GM19099 (cell line): ENCODE data around the gene SPCS1.

ENCODE experiments used
- POLR2A ChIP-seq: IDR thresholded peaks from 3 replicates; pipeline ENCODE4 v1.6.1; 2011; ENCODE audit warnings: low read depth; ENCODE audit not compliant: insufficient read length; ENCODE audit errors: extremely low read depth

Gene SPCS1

DNA sequence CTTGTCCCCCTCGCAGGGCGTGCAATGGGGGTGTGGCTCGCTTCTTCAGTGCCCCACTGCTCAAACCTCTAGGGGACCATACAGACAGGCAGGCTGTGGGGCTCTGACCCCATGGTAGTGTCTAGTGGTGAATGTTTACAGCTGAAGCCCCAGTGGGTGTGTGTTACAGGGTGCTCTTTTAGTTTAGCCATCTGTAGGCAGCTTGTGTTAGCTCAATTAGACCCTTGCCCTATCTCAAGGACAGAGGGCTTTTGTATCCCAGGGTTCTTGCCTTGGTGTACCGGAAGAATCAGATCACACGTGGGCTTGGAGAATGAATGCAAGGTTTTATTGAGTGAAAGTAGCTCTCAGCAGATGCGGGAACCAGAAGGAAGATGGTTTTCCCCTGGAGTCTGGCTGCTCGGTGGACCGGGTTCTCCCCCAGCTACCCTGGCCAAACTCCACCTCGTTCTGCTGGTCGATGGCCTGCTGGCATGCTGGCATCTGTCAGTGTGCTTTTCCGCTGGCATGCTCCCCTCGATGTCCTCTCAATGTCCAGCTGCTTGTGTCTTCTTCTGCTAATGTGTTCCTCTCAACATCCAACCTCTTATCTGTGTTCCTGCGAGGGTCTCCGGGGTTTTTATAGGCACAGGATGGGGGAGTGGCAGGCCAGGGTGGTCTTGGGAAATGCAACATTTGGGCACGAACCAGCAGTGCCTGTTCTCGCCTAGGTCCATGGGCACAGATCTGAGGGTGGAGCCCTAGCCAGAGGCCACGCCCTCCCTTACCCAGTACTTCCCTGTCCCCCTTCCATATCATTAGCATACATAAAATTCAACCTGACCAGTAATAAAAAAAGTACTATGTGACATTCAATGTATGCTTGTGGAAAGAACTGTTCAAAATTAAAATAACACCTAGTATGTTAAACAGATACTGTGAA, 6.6 kb downstream of the SPCS1 start:
- no peak for TF ChIP-seq POLR2A

DNA sequence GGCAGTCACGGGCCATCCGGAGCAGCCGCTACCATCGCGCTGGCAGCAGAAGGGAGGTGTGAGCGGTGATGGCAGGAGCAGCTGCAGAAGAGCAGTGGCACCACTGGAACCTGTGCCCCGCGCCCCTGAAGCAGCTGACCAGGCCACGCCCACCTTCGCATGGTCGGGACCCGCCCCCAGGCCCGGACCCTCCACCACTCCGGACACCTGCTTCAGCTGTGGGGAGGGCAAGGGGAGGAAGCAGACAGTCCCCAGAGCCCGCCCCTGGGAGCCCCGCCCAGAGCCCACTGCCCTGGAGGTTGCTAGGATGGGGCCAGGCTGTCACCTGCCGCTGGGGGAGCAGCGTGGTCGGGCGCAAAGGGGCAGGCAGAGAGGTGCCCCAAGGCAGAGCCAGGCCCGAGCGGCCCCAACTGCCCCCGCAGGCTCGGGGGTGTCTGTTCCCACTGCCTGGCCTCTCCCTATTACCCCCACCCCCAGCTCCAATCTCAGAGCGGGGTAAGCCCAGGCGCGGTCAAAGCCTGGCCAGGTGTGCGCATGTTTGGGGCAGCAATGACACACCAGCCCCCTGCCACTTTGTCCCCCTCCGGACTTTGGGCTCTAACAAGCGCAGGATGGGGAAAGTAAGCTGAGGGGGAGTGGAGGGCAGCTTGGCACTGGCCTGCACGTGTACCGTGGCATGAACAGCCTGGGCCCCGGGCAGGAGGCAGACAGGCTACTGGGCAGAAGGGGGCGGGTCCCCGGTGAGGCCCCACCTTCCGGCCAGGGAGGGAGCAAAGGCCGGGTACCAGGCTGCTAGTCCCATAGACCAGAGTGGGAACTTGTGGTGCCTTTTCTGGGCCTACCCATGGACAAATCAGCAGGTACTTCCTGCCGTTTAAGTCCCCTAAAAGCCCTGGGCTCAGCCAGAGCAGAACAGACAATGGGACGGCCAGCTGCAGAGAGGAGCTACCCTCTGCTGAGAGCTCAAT, 8.7 kb downstream of the SPCS1 start:
- TF ChIP-seq POLR2A, result no peak

DNA sequence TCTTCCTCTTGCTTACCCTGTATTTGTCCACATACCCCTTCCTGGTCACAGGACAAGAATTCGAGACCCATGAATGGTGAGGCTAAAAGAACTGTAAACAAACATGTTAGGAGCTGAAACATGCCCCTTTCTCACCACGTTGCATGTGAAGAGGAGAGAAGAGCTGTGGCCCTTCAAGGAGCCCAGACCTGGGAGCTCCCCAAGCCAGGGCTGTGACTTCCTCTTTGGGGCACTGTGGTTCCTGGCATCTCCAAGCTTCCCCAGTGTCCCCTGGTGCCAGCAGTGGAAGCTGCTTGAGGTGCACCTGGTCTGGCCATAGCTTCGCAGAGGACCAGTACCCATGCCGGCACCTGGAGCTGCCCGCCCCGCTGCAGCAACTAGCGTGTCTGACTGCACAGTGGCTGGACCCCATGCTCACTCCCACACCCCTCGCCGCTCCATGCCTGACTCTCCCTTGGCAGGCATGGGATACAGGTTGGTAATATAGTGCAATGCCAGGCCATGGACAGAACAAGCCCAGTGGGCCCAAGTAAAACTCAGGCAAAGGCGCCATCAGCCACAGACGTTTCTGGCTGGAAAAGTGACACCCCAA, 9.9 kb downstream of the SPCS1 start:
- no peak for TF ChIP-seq POLR2A

- TF ChIP-seq POLR2A, result no peak
Measured at GRCh38 chr3:52719618-52720017, 13.7 kb downstream of the SPCS1 start.

GRCh38 chr3:52721002-52721729, 15.3 kb downstream of the SPCS1 start:
- no peak for TF ChIP-seq POLR2A

DNA sequence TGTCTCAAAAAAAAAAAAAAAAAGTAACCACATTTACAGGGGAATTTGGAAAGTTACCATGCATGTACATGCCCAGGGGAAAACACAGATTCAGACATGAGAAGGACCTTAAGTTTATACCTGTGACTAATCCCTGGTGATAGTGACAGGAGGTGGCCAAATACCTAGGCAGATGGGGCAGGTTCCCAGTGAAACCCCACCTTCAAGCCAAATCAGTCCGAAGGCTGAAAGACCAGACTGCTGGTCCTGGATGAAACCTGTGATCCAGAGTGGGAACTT, 15.8 kb downstream of the SPCS1 start:
- TF ChIP-seq POLR2A, result no peak

- no peak for TF ChIP-seq POLR2A
Measured at GRCh38 chr3:52722491-52722890, 16.6 kb downstream of the SPCS1 start.

GRCh38 chr3:52723935-52724334, 18.0 kb downstream of the SPCS1 start:
- TF ChIP-seq POLR2A, result no peak

DNA sequence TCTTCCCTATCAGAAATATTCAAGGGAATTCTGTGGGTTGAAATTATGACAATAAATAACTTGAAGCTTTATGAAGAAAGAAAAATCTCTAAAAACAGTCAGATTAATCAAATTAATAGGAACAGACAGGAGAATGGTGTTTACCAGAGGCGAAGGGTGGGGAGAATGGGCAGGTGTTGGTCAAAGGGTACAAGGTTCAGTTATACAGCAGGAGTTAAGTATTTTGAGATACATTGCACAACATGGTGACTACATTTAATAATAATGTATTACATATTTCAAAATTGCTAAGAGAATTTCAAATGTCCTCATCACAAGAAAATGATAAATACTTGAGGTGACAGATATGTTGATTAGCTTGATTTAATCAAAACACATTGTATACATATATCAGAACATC, 18.6 kb downstream of the SPCS1 start:
- no peak for TF ChIP-seq POLR2A

GRCh38 chr3:52730681-52731080, 24.8 kb downstream of the SPCS1 start:
- TF ChIP-seq POLR2A, result no peak

GRCh38 chr3:52731590-52731989, 25.7 kb downstream of the SPCS1 start:
- TF ChIP-seq POLR2A, result no peak

- no peak for TF ChIP-seq POLR2A
Measured at GRCh38 chr3:52733256-52733891, 27.5 kb downstream of the SPCS1 start.

DNA sequence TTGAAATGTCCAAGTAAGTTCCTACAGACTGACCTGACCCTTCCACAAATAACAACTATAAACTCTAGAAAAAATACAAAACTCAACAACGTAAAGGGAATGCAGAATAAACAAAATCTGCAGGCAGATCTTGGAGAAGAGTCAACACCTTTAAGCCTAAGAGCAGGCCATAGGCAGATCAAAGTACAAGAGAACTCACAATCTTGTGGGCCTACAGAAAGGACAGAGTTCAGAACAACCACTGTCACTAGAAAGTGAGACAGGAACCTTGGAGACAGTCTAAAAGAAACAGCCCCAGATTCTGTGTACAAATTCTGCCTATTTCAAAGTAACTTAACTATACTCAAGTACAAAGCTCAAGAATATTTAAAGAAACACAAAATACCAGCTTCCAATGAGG, 33.8 kb downstream of the SPCS1 start:
- TF ChIP-seq POLR2A, result no peak

DNA sequence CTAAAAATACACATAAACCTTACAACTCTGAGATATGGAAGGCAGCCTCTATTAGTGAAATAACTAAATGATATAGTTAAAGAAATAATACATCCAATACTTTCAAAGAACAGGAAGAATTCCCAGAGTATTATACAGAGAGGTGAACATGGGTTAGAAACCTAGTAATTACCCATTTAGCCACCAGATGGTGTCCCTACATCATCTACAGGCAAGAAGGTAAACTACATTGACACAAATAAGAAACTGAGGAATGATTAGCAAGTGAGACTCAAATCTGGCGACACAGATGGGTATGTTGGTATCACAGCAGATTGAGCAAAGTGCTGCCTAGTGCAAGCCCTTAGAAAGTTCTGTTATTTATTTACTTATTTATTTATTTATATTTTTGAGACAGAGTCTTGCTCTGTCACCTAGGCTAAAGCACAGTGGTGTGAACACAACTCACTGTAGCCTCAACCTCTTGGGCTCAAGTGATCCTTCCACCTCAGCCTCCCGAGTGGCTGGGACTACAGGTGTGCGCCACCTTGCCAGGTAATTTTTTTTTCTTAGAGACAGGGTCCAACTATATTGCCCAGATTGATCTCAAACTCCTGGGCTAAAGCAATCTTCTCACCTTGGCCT, 36.6 kb downstream of the SPCS1 start:
- TF ChIP-seq POLR2A, result no peak
